Activated CD4-positive, alpha-beta T cell treated with anti-CD3 and anti-CD28 coated beads for 48 hours (primary cell): ENCODE data around the gene MSMP.

Experiments
- DNase-seq: peaks from one replicate; pipeline ENCODE4 v3.0.0-alpha.2; 2020

Gene MSMP

GRCh38 chr9:35740243-35740642, 13.8 kb downstream of the MSMP start:
- no peak for DNase-seq

GRCh38 chr9:35738924-35739323, 15.2 kb downstream of the MSMP start:
- no peak for DNase-seq

- DNase-seq: no peak
Observed at GRCh38 chr9:35738186-35738585, 15.9 kb downstream of the MSMP start.

- no peak for DNase-seq
Observed at GRCh38 chr9:35737143-35737542, 16.9 kb downstream of the MSMP start.

- peak; percentile 75 for DNase-seq
Observed at GRCh38 chr9:35736201-35736633, 17.9 kb downstream of the MSMP start.

GRCh38 chr9:35734096-35734495, 20.0 kb downstream of the MSMP start:
- no peak for DNase-seq

- DNase-seq: peak; percentile 61
Observed at GRCh38 chr9:35732800-35733541, 21.1 kb downstream of the MSMP start.

- DNase-seq: peak; percentile 98
Observed at GRCh38 chr9:35732185-35732799, 21.8 kb downstream of the MSMP start, which contains the start of the genes CREB3 and TLN1. CREB3 (plus strand) TSS chr9:35732666; CDS start chr9:35732773, 107 bp downstream. TLN1 (minus strand) TSS chr9:35732195; CDS start chr9:35725694, 6,501 bp downstream.

GRCh38 chr9:35731415-35732184, 22.5 kb downstream of the MSMP start:
- peak; percentile 40 for DNase-seq

- DNase-seq: no peak
Observed at GRCh38 chr9:35730486-35730854, 23.6 kb downstream of the MSMP start.

- peak; percentile 31 for DNase-seq
Observed at GRCh38 chr9:35729700-35730485, 24.2 kb downstream of the MSMP start.

GRCh38 chr9:35729101-35729500, 25.0 kb downstream of the MSMP start:
- DNase-seq: no peak

- DNase-seq: peak; percentile 59
Observed at GRCh38 chr9:35728041-35728971, 25.8 kb downstream of the MSMP start.

- no peak for DNase-seq
Observed at GRCh38 chr9:35727676-35728040, 26.4 kb downstream of the MSMP start.

- peak; percentile 37 for DNase-seq
Observed at GRCh38 chr9:35726931-35727330, 27.1 kb downstream of the MSMP start.

- no peak for DNase-seq
Observed at GRCh38 chr9:35725362-35725761, 28.7 kb downstream of the MSMP start.

- DNase-seq: no peak
Observed at GRCh38 chr9:35723908-35724307, 30.2 kb downstream of the MSMP start.

- DNase-seq: no peak
Observed at GRCh38 chr9:35723426-35723825, 30.6 kb downstream of the MSMP start.

GRCh38 chr9:35719546-35719945, 34.5 kb downstream of the MSMP start:
- no peak for DNase-seq

- no peak for DNase-seq
Observed at GRCh38 chr9:35718721-35719511, 35.2 kb downstream of the MSMP start.
